Astrocyte (in vitro differentiated cells and primary cell): Measurements from ENCODE around the gene LCMT1. TPM values are rescaled to one million over a fixed set of nuclear protein-coding genes. Genes with fewer than 3 reads are reported as not detected.
"Not testable (repeated sequence)": the region's sequence is repeated elsewhere in the genome, so short reads cannot be mapped to it uniquely, and the experiment has no call there.

Experiments used
- DNase-seq: peaks from one replicate; pipeline ENCODE4 v3.0.0-alpha.2; 2010; ENCODE audit warnings: low read depth
- FAIRE-seq: peaks from 2 replicates; lab custom pipeline; 2011; peaks lifted over from hg19 to GRCh38; lab: Jason Lieb, UNC
- H2AFZ ChIP-seq: 2 replicates; pipeline ENCODE4 v1.6.0; 2012; ENCODE audit warnings: low read depth, low read length, inconsistent platforms
- H3K27ac ChIP-seq: 2 replicates; pipeline ENCODE4 v1.5.1; 2011; ENCODE audit warnings: low read depth, low read length, inconsistent platforms
- H3K27me3 ChIP-seq: 2 replicates; pipeline ENCODE4 v1.6.0; 2011; ENCODE audit warnings: low read length, inconsistent platforms; ENCODE audit not compliant: insufficient read depth
- H3K36me3 ChIP-seq: 2 replicates; pipeline ENCODE4 v1.5.1; 2011; ENCODE audit warnings: low read length, inconsistent platforms; ENCODE audit not compliant: insufficient read depth
- H3K4me1 ChIP-seq: 2 replicates; pipeline ENCODE4 v1.5.1; 2011; ENCODE audit warnings: low read length, inconsistent platforms; ENCODE audit not compliant: insufficient read depth
- H3K4me2 ChIP-seq: 2 replicates; pipeline ENCODE4 v1.6.0; 2012; ENCODE audit warnings: low read length, inconsistent platforms
- H3K4me3 ChIP-seq: 2 replicates; pipeline ENCODE4 v1.5.1; 2011; ENCODE audit warnings: low read depth, mild to moderate bottlenecking, low read length, inconsistent platforms; ENCODE audit not compliant: insufficient read depth
- H3K79me2 ChIP-seq: 2 replicates; pipeline ENCODE4 v1.6.0; 2012; ENCODE audit warnings: mild to moderate bottlenecking, low read length, inconsistent platforms; ENCODE audit not compliant: insufficient read depth
- H3K9ac ChIP-seq: 2 replicates; pipeline ENCODE4 v1.6.0; 2012; ENCODE audit warnings: mild to moderate bottlenecking, low read length, inconsistent platforms
- H3K9me3 ChIP-seq: 2 replicates; pipeline ENCODE4 v1.5.1; 2012; ENCODE audit warnings: low read depth, mild to moderate bottlenecking, low read length, inconsistent platforms; ENCODE audit not compliant: insufficient read depth
- H4K20me1 ChIP-seq: 2 replicates; pipeline ENCODE4 v1.6.0; 2012; ENCODE audit warnings: low read length, inconsistent platforms; ENCODE audit not compliant: insufficient read depth
- H3K27ac Mint-ChIP-seq: one replicate; pipeline ENCODE4 v1.8.0; 2021; ENCODE audit warnings: mild to moderate bottlenecking, mixed read lengths; ENCODE audit not compliant: unreplicated experiment
- H3K27me3 Mint-ChIP-seq: one replicate; pipeline ENCODE4 v1.8.0; 2021; ENCODE audit warnings: low read depth, mixed read lengths; ENCODE audit not compliant: unreplicated experiment
- H3K36me3 Mint-ChIP-seq: one replicate; pipeline ENCODE4 v1.8.0; 2021; ENCODE audit warnings: low read depth, mixed read lengths; ENCODE audit not compliant: unreplicated experiment
- H3K4me1 Mint-ChIP-seq: one replicate; pipeline ENCODE4 v1.8.0; 2021; ENCODE audit warnings: low read depth, mixed read lengths; ENCODE audit not compliant: unreplicated experiment
- H3K4me3 Mint-ChIP-seq: one replicate; pipeline ENCODE4 v1.8.0; 2021; ENCODE audit warnings: mild to moderate bottlenecking, moderate library complexity, mixed read lengths; ENCODE audit not compliant: unreplicated experiment
- H3K9me3 Mint-ChIP-seq: one replicate; pipeline ENCODE4 v1.8.0; 2021; ENCODE audit warnings: mild to moderate bottlenecking, mixed read lengths; ENCODE audit not compliant: unreplicated experiment
- CTCF ChIP-seq: IDR thresholded peaks from 2 replicates; pipeline ENCODE4 v1.5.1; 2011; ENCODE audit warnings: low read depth, mild to moderate bottlenecking, inconsistent platforms, low read length, moderate library complexity; ENCODE audit not compliant: insufficient read depth
- EZH2 ChIP-seq: IDR thresholded peaks from 2 replicates; pipeline ENCODE4 v1.6.1; 2012; ENCODE audit warnings: mild to moderate bottlenecking, low read length, inconsistent platforms; ENCODE audit not compliant: insufficient read depth
- total RNA-seq: library from RNA; stranded (reverse); gene quantifications from 2 replicates; pipeline ENCODE4 v1.2.1, GENCODE V29; 2021

Gene LCMT1
- total RNA-seq, 1 donor from 2014 or later: 46.9 TPM

- Histone ChIP-seq H2AFZ (no peak overlapping the region), H3K36me3 (peaks cover 33% of the 10 kb centered on the region)
- H3K27ac Mint-ChIP-seq: no peak overlapping the region
Observed at GRCh38 chr16:25165284-25165683, 53.7 kb downstream of the LCMT1 start.

GRCh38 chr16:25167920-25168319 is 56.4 kb downstream of the LCMT1 start:
- not testable (repeated sequence) for H3K4me3 Mint-ChIP-seq, H2AFZ ChIP-seq, H3K79me2 ChIP-seq, FAIRE-seq, H4K20me1 ChIP-seq, H3K27me3 ChIP-seq, H3K9me3 ChIP-seq, H3K4me1 ChIP-seq, DNase-seq, H3K4me1 Mint-ChIP-seq, H3K9ac ChIP-seq, H3K27me3 Mint-ChIP-seq, H3K9me3 Mint-ChIP-seq, H3K27ac ChIP-seq, H3K27ac Mint-ChIP-seq, H3K4me2 ChIP-seq, H3K4me3 ChIP-seq
- H3K36me3 ChIP-seq: peaks cover 36% of the 10 kb centered on the region
- H3K36me3 Mint-ChIP-seq: peaks cover 28% of the 10 kb centered on the region

More at GRCh38 chr16:25165284-25165683, 53.7 kb downstream of the LCMT1 start:
- FAIRE-seq (no peak), DNase-seq (no peak)
- H3K27ac ChIP-seq: no peak overlapping the region
- no peak overlapping the region for H3K4me2 ChIP-seq
- no peak overlapping the region for H3K9ac ChIP-seq
- no peak for TF ChIP-seq CTCF
- no peak for TF ChIP-seq EZH2
- no peaks in the 10 kb centered on the region for H3K4me1 Mint-ChIP-seq
- no peak overlapping the region for H3K4me3 Mint-ChIP-seq
- H4K20me1 ChIP-seq: no peaks in the 10 kb centered on the region
- no peaks in the 10 kb centered on the region for H3K9me3 ChIP-seq
- no peaks in the 10 kb centered on the region for H3K4me1 ChIP-seq
- H3K4me3 ChIP-seq: no peak overlapping the region
- H3K27me3 ChIP-seq: no peaks in the 10 kb centered on the region
- peaks cover 30% of the 10 kb centered on the region for H3K36me3 Mint-ChIP-seq
- H3K79me2 ChIP-seq: no peaks in the 10 kb centered on the region
- H3K27me3 Mint-ChIP-seq: no peaks in the 10 kb centered on the region
- no peaks in the 10 kb centered on the region for H3K9me3 Mint-ChIP-seq

GRCh38 chr16:25171390-25171789 is 59.8 kb downstream of the LCMT1 start:
- Mint-ChIP-seq H3K27ac (no peak overlapping the region), H3K27me3 (no peaks in the 10 kb centered on the region), H3K36me3 (peaks cover 22% of the 10 kb centered on the region), H3K4me1 (peaks cover 2% of the 10 kb centered on the region), H3K4me3 (no peak overlapping the region), H3K9me3 (no peaks in the 10 kb centered on the region)
- DNase-seq (no peak), FAIRE-seq (no peak)
- H3K4me3 ChIP-seq: no peak overlapping the region
- H3K4me1 ChIP-seq: no peaks in the 10 kb centered on the region
- no peak overlapping the region for H2AFZ ChIP-seq
- H3K9ac ChIP-seq: no peak overlapping the region
- TF ChIP-seq CTCF (no peak), EZH2 (no peak)
- H3K36me3 ChIP-seq: peaks cover 33% of the 10 kb centered on the region
- no peaks in the 10 kb centered on the region for H3K27me3 ChIP-seq
- no peak overlapping the region for H3K4me2 ChIP-seq
- H3K27ac ChIP-seq: no peak overlapping the region
- no peaks in the 10 kb centered on the region for H3K79me2 ChIP-seq
- H4K20me1 ChIP-seq: no peaks in the 10 kb centered on the region
- no peaks in the 10 kb centered on the region for H3K9me3 ChIP-seq
